HepG2 (cell line): ENCODE data around the gene ZNF546. TPM values are rescaled to one million over a fixed set of nuclear protein-coding genes. Genes with fewer than 3 reads are reported as not detected.

Experiments used
- AKAP8 ChIP-seq: sonication (generic); formaldehyde crosslinking; IDR thresholded peaks from 2 replicates; pipeline ENCODE4 v1.5.1; 2020; ENCODE audit warnings: mild to moderate bottlenecking, missing genetic modification reagents
- ATF7-NPFF ChIP-seq: sonication (generic); formaldehyde crosslinking; IDR thresholded peaks from 2 replicates; pipeline ENCODE4 v1.8.1; 2023; ENCODE audit warnings: mild to moderate bottlenecking, low read depth, missing genetic modification reagents, moderate library complexity
- CHD2 ChIP-seq: IDR thresholded peaks from 2 replicates; pipeline ENCODE4 v1.6.1; 2011; ENCODE audit warnings: low read depth, low read length, improper control_type of control experiment
- CSRNP2 ChIP-seq: sonication (generic); formaldehyde crosslinking; conservative IDR thresholded peaks from 2 replicates; pipeline ENCODE4 v1.8.0; 2022; ENCODE audit warnings: low read depth, missing genetic modification reagents
- GABPB1 ChIP-seq: IDR thresholded peaks from 2 replicates; pipeline ENCODE4 v1.6.1; 2016; ENCODE audit warnings: mild to moderate bottlenecking, missing genetic modification reagents, moderate library complexity, missing compliant biosample characterization
- GATAD2A ChIP-seq: IDR thresholded peaks from 2 replicates; pipeline ENCODE4 v1.6.1; 2016
- HNRNPLL ChIP-seq: fragments of 200-400 bp; formaldehyde crosslinking; IDR thresholded peaks from 2 replicates; pipeline ENCODE4 v1.6.1; 2017; ENCODE audit warnings: mild to moderate bottlenecking, low read depth, low read length; ENCODE audit not compliant: poor library complexity, severe bottlenecking
- JUNB ChIP-seq: sonication (generic); formaldehyde crosslinking; IDR thresholded peaks from 2 replicates; pipeline ENCODE4 v1.8.0; 2022; ENCODE audit warnings: missing genetic modification reagents, mild to moderate bottlenecking, borderline replicate concordance
- MEF2D ChIP-seq: sonication (generic); formaldehyde crosslinking; IDR thresholded peaks from 2 replicates; pipeline ENCODE4 v1.5.1; 2020; ENCODE audit warnings: mild to moderate bottlenecking, missing genetic modification reagents
- NFE2L1 ChIP-seq: sonication (generic); formaldehyde crosslinking; IDR thresholded peaks from 2 replicates; pipeline ENCODE4 v1.4.0; 2020; ENCODE audit warnings: missing genetic modification reagents, mild to moderate bottlenecking, borderline replicate concordance
- PHF21A ChIP-seq: sonication (generic); formaldehyde crosslinking; IDR thresholded peaks from 2 replicates; pipeline ENCODE4 v1.5.0; 2020; ENCODE audit warnings: mild to moderate bottlenecking, missing genetic modification reagents
- PLRG1 ChIP-seq: fragments of 450-650 bp; conservative IDR thresholded peaks from 2 replicates; pipeline ENCODE4 v1.6.1; 2016
- PREB ChIP-seq: sonication (generic); formaldehyde crosslinking; IDR thresholded peaks from 2 replicates; pipeline ENCODE4 v1.4.0; 2020; ENCODE audit warnings: missing genetic modification reagents
- SNAPC2 ChIP-seq: sonication (generic); formaldehyde crosslinking; IDR thresholded peaks from 2 replicates; pipeline ENCODE4 v1.8.1; 2022; ENCODE audit warnings: mild to moderate bottlenecking, missing genetic modification reagents
- SNRNP70 ChIP-seq: fragments of 200-400 bp; formaldehyde crosslinking; IDR thresholded peaks from 2 replicates; pipeline ENCODE4 v1.6.1; 2017; ENCODE audit warnings: mild to moderate bottlenecking, low read depth, low read length, moderate library complexity
- TCF7L2 ChIP-seq: IDR thresholded peaks from 2 replicates; pipeline ENCODE4 v1.6.1; 2011; ENCODE audit warnings: mild to moderate bottlenecking, low read depth, low read length, moderate library complexity
- TMF1 ChIP-seq: sonication (generic); formaldehyde crosslinking; IDR thresholded peaks from 2 replicates; pipeline ENCODE4 v1.8.1; 2022; ENCODE audit warnings: low read depth, missing genetic modification reagents
- ZBTB7A ChIP-seq: sonication (generic); formaldehyde crosslinking; IDR thresholded peaks from 2 replicates; pipeline ENCODE4 v1.8.0; 2022; ENCODE audit warnings: mild to moderate bottlenecking, missing genetic modification reagents
- ZNF251 ChIP-seq: sonication (generic); formaldehyde crosslinking; IDR thresholded peaks from 2 replicates; pipeline ENCODE4 v1.9.0; 2021; ENCODE audit warnings: mild to moderate bottlenecking, missing genetic modification reagents
- ZNF441 ChIP-seq: sonication (generic); formaldehyde crosslinking; IDR thresholded peaks from 2 replicates; pipeline ENCODE4 v1.7.0; 2021; ENCODE audit warnings: missing genetic modification reagents, borderline replicate concordance
- ZNF510 ChIP-seq: sonication (generic); formaldehyde crosslinking; IDR thresholded peaks from 2 replicates; pipeline ENCODE4 v1.4.0; 2020; ENCODE audit warnings: low read depth, mild to moderate bottlenecking, missing genetic modification reagents
- ZNF678 ChIP-seq: sonication (generic); formaldehyde crosslinking; IDR thresholded peaks from 2 replicates; pipeline ENCODE4 v1.4.0; 2020; ENCODE audit warnings: mild to moderate bottlenecking, missing genetic modification reagents
- ZNF75D ChIP-seq: sonication (generic); formaldehyde crosslinking; IDR thresholded peaks from 2 replicates; pipeline ENCODE4 v1.8.1; 2023; ENCODE audit warnings: missing genetic modification reagents, mild to moderate bottlenecking, borderline replicate concordance
- ZNF761 ChIP-seq: sonication (generic); formaldehyde crosslinking; conservative IDR thresholded peaks from 2 replicates; pipeline ENCODE4 v1.4.0; 2020; ENCODE audit warnings: mild to moderate bottlenecking, missing genetic modification reagents
- polyA plus RNA-seq, 8 experiments: library from polyadenylated mRNA; depleted of rRNA in 3 of 8; stranded (reverse) in 7 of 8; unstranded in 1 of 8; fragments of >200 nt; fragmentation: Illumina TruSeq in 4 of 8; extraction: Trizol in 4 of 8; gene quantifications; 2 replicates each; pipeline versions ENCODE4 v1.2.1 to v1.2.3, GENCODE V29; 2011 to 2016; ENCODE audit warnings: low read depth in 4 of 8, missing spikeins in 1 of 8, mixed read lengths in 1 of 8; ENCODE audit not compliant: insufficient read depth in 1 of 8
- total RNA-seq, 5 experiments: library from RNA; depleted of rRNA; stranded (reverse); fragments of >200 nt; fragmentation: Illumina TruSeq; extraction: Trizol; gene quantifications; 2 replicates each; pipeline ENCODE4 v1.2.3, GENCODE V29; 2016; ENCODE audit warnings: low read depth in 1 of 5
- TF ChIP-seq, protein P1 (sequence below): sonication (generic); formaldehyde crosslinking; IDR thresholded peaks from 2 replicates; pipeline ENCODE4 v1.5.0; 2020; ENCODE audit warnings: missing genetic modification reagents, mild to moderate bottlenecking, borderline replicate concordance
- TF ChIP-seq, protein P2 (sequence below): sonication (generic); formaldehyde crosslinking; IDR thresholded peaks from 2 replicates; pipeline ENCODE4 v1.8.1; 2023; ENCODE audit warnings: mild to moderate bottlenecking, inconsistent platforms, moderate library complexity, missing genetic modification reagents, borderline replicate concordance

ZNF546 gene
- total and polyA plus RNA-seq, 2 of the 13 experiments (the other 11 are each of a cell fraction or from before 2014, with no cell fraction given), result 2.2 to 4.1 TPM

- TF ChIP-seq PREB (CRISPR knock-in tag) (peak; percentile 60; the same call in 1 of the 2 replicates), HNRNPLL (peak; percentile 59), TCF7L2 (no peak), ZBTB7A (CRISPR knock-in tag) (no peak), AKAP8 (CRISPR knock-in tag) (0 out of 2 replicates have a peak, but pooled peaks have one; percentile 34), GABPB1 (peak; percentile 95), MEF2D (CRISPR knock-in tag) (peak; percentile 69; the same call in 1 of the 2 replicates), PLRG1 (no peak), CSRNP2 (CRISPR knock-in tag) (0 out of 2 replicates have a peak, but pooled peaks have one; percentile 42), JUNB (CRISPR knock-in tag) (no peak), CHD2 (no peak), PHF21A (CRISPR knock-in tag) (peak; percentile 47; the same call in 1 of the 2 replicates), ZNF678 (CRISPR knock-in tag) (0 out of 2 replicates have a peak, but pooled peaks have one; percentile 80), NFE2L1 (peak; percentile 90), GATAD2A (CRISPR knock-in tag) (peak; percentile 25; the same call in 1 of the 2 replicates), SNAPC2 (CRISPR knock-in tag) (peak; percentile 73; the same call in 1 of the 2 replicates), ZNF251 (CRISPR knock-in tag) (no peak), ZNF761 (no peak), ZNF75D (CRISPR knock-in tag) (no peak), TMF1 (CRISPR knock-in tag) (peak; percentile 85; the same call in 1 of the 2 replicates), ZNF510 (CRISPR knock-in tag) (no peak), ATF7-NPFF (peak; percentile 62; the same call in 1 of the 2 replicates), ZNF441 (CRISPR knock-in tag) (no peak; the same call in 1 of the 2 replicates), SNRNP70 (no peak)
- TF ChIP-seq, protein P1, sequence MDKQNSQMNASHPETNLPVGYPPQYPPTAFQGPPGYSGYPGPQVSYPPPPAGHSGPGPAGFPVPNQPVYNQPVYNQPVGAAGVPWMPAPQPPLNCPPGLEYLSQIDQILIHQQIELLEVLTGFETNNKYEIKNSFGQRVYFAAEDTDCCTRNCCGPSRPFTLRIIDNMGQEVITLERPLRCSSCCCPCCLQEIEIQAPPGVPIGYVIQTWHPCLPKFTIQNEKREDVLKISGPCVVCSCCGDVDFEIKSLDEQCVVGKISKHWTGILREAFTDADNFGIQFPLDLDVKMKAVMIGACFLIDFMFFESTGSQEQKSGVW, result no peak
- TF ChIP-seq, protein P2, sequence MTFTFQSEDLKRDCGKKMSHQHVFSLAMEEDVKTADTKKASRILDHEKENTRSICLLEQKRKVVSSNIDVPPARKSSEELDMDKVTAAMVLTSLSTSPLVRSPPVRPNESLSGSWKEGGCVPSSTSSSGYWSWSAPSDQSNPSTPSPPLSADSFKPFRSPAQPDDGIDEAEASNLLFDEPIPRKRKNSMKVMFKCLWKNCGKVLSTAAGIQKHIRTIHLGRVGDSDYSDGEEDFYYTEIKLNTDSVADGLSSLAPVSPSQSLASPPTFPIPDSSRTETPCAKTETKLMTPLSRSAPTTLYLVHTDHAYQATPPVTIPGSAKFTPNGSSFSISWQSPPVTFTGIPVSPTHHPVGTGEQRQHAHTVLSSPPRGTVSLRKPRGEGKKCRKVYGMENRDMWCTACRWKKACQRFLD (CRISPR knock-in tag), result 0 out of 2 replicates have a peak, but pooled peaks have one; percentile 36
Measured at GRCh38 chr19:40055832-40056504, 59.1 kb downstream of the ZNF546 start, which contains the start of gene ZNF780B (continued).
